HEK293T (cell line): ENCODE data around the gene ZNF219.

Experiments
- ARNT ChIP-seq: fragments of 450-650 bp; IDR thresholded peaks from 2 replicates; pipeline ENCODE4 v1.6.1; 2017; ENCODE audit warnings: mild to moderate bottlenecking
- BHLHE40 ChIP-seq: fragments of 450-650 bp; IDR thresholded peaks from 2 replicates; pipeline ENCODE4 v1.6.1; 2016; ENCODE audit warnings: mild to moderate bottlenecking, moderate library complexity, borderline replicate concordance
- ELF4 ChIP-seq: fragments of 450-650 bp; IDR thresholded peaks from 2 replicates; pipeline ENCODE4 v1.6.1; 2017; ENCODE audit warnings: antibody characterized with exemption
- FOXA1 ChIP-seq: fragments of 450-650 bp; IDR thresholded peaks from 2 replicates; pipeline ENCODE4 v1.6.1; 2016; ENCODE audit warnings: mild to moderate bottlenecking
- FOXK2 ChIP-seq: fragments of 450-650 bp; IDR thresholded peaks from 2 replicates; pipeline ENCODE4 v1.6.1; 2016; ENCODE audit warnings: mild to moderate bottlenecking
- FOXM1 ChIP-seq: fragments of 450-650 bp; IDR thresholded peaks from 2 replicates; pipeline ENCODE4 v1.6.1; 2017; ENCODE audit warnings: mild to moderate bottlenecking, borderline replicate concordance
- HDGF ChIP-seq: fragments of 450-650 bp; IDR thresholded peaks from 2 replicates; pipeline ENCODE4 v1.6.1; 2017; ENCODE audit warnings: antibody characterized with exemption, borderline replicate concordance
- L3MBTL2 ChIP-seq: fragments of 450-650 bp; conservative IDR thresholded peaks from 2 replicates; pipeline ENCODE4 v1.6.1; 2016; ENCODE audit warnings: mild to moderate bottlenecking
- NFRKB ChIP-seq: fragments of 450-650 bp; IDR thresholded peaks from 2 replicates; pipeline ENCODE4 v1.6.1; 2016; ENCODE audit warnings: mild to moderate bottlenecking, moderate library complexity
- SP1 ChIP-seq: fragments of 450-650 bp; IDR thresholded peaks from 2 replicates; pipeline ENCODE4 v1.6.1; 2017
- SUZ12 ChIP-seq: fragments of 450-650 bp; IDR thresholded peaks from 2 replicates; pipeline ENCODE4 v1.6.1; 2016; ENCODE audit warnings: mild to moderate bottlenecking
- TARDBP ChIP-seq: fragments of 450-650 bp; IDR thresholded peaks from 2 replicates; pipeline ENCODE4 v1.6.1; 2016
- ZNF384 ChIP-seq: fragments of 450-650 bp; IDR thresholded peaks from 2 replicates; pipeline ENCODE4 v1.6.1; 2016
- TF ChIP-seq, protein P1 (sequence below): fragments of 450-650 bp; IDR thresholded peaks from 2 replicates; pipeline ENCODE4 v1.6.1; 2016

DNA sequence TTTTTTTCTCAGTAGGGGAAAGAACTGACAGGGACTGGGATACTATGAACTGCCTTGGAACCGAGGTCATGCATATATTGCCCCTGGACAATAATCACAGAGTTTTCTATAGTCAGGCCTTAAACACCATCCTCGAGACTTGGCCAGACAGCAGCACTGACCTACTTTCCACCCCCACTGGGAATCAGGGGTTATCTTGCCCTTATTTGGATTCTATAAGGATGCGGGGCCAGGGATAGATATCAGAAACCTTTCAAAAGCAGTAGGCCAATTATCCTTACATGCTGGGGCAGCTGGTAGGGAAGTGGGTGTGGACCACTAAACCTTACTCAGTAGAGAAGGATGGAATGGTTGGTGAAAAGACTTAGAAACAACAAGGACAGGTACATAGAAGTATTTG lies 2.0 kb downstream of the ZNF219 start:
- TF ChIP-seq BHLHE40 (no peak), ZNF384 (no peak), ARNT (no peak), SP1 (no peak), FOXA1 (no peak), FOXM1 (no peak), TARDBP (no peak), SUZ12 (no peak), ELF4 (no peak), HDGF (no peak), FOXK2 (no peak), NFRKB (no peak), L3MBTL2 (no peak)
- TF ChIP-seq, protein P1, sequence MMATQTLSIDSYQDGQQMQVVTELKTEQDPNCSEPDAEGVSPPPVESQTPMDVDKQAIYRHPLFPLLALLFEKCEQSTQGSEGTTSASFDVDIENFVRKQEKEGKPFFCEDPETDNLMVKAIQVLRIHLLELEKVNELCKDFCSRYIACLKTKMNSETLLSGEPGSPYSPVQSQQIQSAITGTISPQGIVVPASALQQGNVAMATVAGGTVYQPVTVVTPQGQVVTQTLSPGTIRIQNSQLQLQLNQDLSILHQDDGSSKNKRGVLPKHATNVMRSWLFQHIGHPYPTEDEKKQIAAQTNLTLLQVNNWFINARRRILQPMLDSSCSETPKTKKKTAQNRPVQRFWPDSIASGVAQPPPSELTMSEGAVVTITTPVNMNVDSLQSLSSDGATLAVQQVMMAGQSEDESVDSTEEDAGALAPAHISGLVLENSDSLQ: no peak
